ENCODE data around the gene SEPSECS. TPM values are rescaled to one million over a fixed set of nuclear protein-coding genes. Genes with fewer than 3 reads are reported as not detected.

The SEPSECS gene
- total RNA-seq, 1 donor from 2014 or later: 8.2 TPM

- DNase-seq (ENCODE audit: low read depth, low spot score): no peak
Observed at GRCh38 chr4:25110527-25111329, 49.5 kb downstream of the SEPSECS start.

GRCh38 chr4:25109511-25109910, 50.7 kb downstream of the SEPSECS start:
- DNase-seq (ENCODE audit: low read depth, low spot score): no peak

GRCh38 chr4:25108556-25108955, 51.7 kb downstream of the SEPSECS start:
- no peak for DNase-seq (ENCODE audit: low read depth, low spot score)

GRCh38 chr4:25107827-25108516, 52.3 kb downstream of the SEPSECS start:
- DNase-seq (ENCODE audit: low read depth, low spot score): no peak

GRCh38 chr4:25106363-25107151, 53.7 kb downstream of the SEPSECS start:
- DNase-seq (ENCODE audit: low read depth, low spot score): no peak

- no peak for DNase-seq (ENCODE audit: low read depth, low spot score)
Observed at GRCh38 chr4:25104591-25104990, 55.7 kb downstream of the SEPSECS start.

- no peak for DNase-seq (ENCODE audit: low read depth, low spot score)
Observed at GRCh38 chr4:25103418-25103817, 56.8 kb downstream of the SEPSECS start.

GRCh38 chr4:25101836-25102235, 58.4 kb downstream of the SEPSECS start:
- DNase-seq (ENCODE audit: low read depth, low spot score): no peak

GRCh38 chr4:25100710-25101109, 59.5 kb downstream of the SEPSECS start:
- no peak for DNase-seq (ENCODE audit: low read depth, low spot score)

- no peak for DNase-seq (ENCODE audit: low read depth, low spot score)
Observed at GRCh38 chr4:25100021-25100555, 60.2 kb downstream of the SEPSECS start.

GRCh38 chr4:25098964-25099891, 61.0 kb downstream of the SEPSECS start:
- no peak for DNase-seq (ENCODE audit: low read depth, low spot score)

- DNase-seq (ENCODE audit: low read depth, low spot score): no peak
Observed at GRCh38 chr4:25096981-25097443, 63.2 kb downstream of the SEPSECS start.

GRCh38 chr4:25096251-25096980, 63.8 kb downstream of the SEPSECS start:
- DNase-seq (ENCODE audit: low read depth, low spot score): no peak

GRCh38 chr4:25095837-25096236, 64.4 kb downstream of the SEPSECS start:
- DNase-seq (ENCODE audit: low read depth, low spot score): no peak

- no peak for DNase-seq (ENCODE audit: low read depth, low spot score)
Observed at GRCh38 chr4:25092139-25092538, 68.1 kb downstream of the SEPSECS start.

- DNase-seq (ENCODE audit: low read depth, low spot score): no peak
Observed at GRCh38 chr4:25090516-25090915, 69.7 kb downstream of the SEPSECS start.

GRCh38 chr4:25089051-25089763, 71.0 kb downstream of the SEPSECS start:
- no peak for DNase-seq (ENCODE audit: low read depth, low spot score)

GRCh38 chr4:25088093-25088952, 71.9 kb downstream of the SEPSECS start:
- no peak for DNase-seq (ENCODE audit: low read depth, low spot score)
